ENCODE data around the gene CRYZL1.

- TF ChIP-seq, protein P1, sequence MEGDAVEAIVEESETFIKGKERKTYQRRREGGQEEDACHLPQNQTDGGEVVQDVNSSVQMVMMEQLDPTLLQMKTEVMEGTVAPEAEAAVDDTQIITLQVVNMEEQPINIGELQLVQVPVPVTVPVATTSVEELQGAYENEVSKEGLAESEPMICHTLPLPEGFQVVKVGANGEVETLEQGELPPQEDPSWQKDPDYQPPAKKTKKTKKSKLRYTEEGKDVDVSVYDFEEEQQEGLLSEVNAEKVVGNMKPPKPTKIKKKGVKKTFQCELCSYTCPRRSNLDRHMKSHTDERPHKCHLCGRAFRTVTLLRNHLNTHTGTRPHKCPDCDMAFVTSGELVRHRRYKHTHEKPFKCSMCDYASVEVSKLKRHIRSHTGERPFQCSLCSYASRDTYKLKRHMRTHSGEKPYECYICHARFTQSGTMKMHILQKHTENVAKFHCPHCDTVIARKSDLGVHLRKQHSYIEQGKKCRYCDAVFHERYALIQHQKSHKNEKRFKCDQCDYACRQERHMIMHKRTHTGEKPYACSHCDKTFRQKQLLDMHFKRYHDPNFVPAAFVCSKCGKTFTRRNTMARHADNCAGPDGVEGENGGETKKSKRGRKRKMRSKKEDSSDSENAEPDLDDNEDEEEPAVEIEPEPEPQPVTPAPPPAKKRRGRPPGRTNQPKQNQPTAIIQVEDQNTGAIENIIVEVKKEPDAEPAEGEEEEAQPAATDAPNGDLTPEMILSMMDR (IDR thresholded peaks at IDR 0.05): no peak
- TF ChIP-seq POLR2A (IDR thresholded peaks at IDR 0.05): no peak
Measured at GRCh38 chr21:33663241-33663640, 21.7 kb upstream of the CRYZL1 start.
